K562 (cell line): ENCODE data around the gene CCDC32. TPM values are rescaled to one million over a fixed set of nuclear protein-coding genes. Genes with fewer than 3 reads are reported as not detected.

Source experiments
- ELF2 ChIP-seq: fragments of 250-450 bp; sonication (Bioruptor Pico); IDR thresholded peaks from 2 replicates; pipeline ENCODE4 v1.5.0; 2021; ENCODE audit warnings: mild to moderate bottlenecking
- ESRRA ChIP-seq: fragments of 450-650 bp; IDR thresholded peaks from 2 replicates; pipeline ENCODE4 v1.6.1; 2014; ENCODE audit warnings: low read depth, mild to moderate bottlenecking, moderate library complexity, borderline replicate concordance
- RAD21 ChIP-seq, 2 experiments: fragments of 250-450 bp in 1 of 2; fragments of 450-650 bp in 1 of 2; sonication (Bioruptor Pico) in 1 of 2; formaldehyde crosslinking in 1 of 2; IDR thresholded peaks in 1 of 2; conservative IDR thresholded peaks in 1 of 2; 2 replicates each; pipeline versions ENCODE4 v1.4.0 to v1.8.0; 2020 to 2022; ENCODE audit warnings: mild to moderate bottlenecking in 2 of 2, moderate library complexity in 1 of 2
- RBM14 ChIP-seq: fragments of 200-400 bp; formaldehyde crosslinking; IDR thresholded peaks from 2 replicates; pipeline ENCODE4 v1.6.1; 2018; ENCODE audit warnings: low read depth, mild to moderate bottlenecking, low read length, moderate library complexity, borderline replicate concordance; ENCODE audit not compliant: insufficient read depth
- SIN3B ChIP-seq: fragments of 450-650 bp; IDR thresholded peaks from 2 replicates; pipeline ENCODE4 v1.6.1; 2017; ENCODE audit warnings: low read depth, mild to moderate bottlenecking, moderate library complexity
- TAF9B ChIP-seq: fragments of 450-650 bp; IDR thresholded peaks from 2 replicates; pipeline ENCODE4 v1.6.1; 2018; ENCODE audit warnings: mild to moderate bottlenecking; ENCODE audit not compliant: partially characterized antibody
- TBL1XR1 ChIP-seq, 2 experiments: IDR thresholded peaks; 2 replicates each; pipeline ENCODE4 v1.6.1; 2012; ENCODE audit warnings: improper control_type of control experiment in 2 of 2, low read length in 2 of 2, mild to moderate bottlenecking in 1 of 2
- TGIF2 ChIP-seq: sonication (generic); formaldehyde crosslinking; IDR thresholded peaks from 2 replicates; pipeline ENCODE4 v1.8.1; 2022; ENCODE audit warnings: mild to moderate bottlenecking, missing genetic modification reagents, moderate library complexity
- THRAP3 ChIP-seq: fragments of 450-650 bp; IDR thresholded peaks from 2 replicates; pipeline ENCODE4 v1.6.1; 2016; ENCODE audit warnings: mild to moderate bottlenecking, inconsistent platforms, borderline replicate concordance
- ZNF707 ChIP-seq: fragments of 250-450 bp; sonication (Bioruptor Pico); conservative IDR thresholded peaks from 2 replicates; pipeline ENCODE4 v1.8.0; 2022; ENCODE audit warnings: inconsistent platforms, mild to moderate bottlenecking, moderate library complexity
- ZNF830 ChIP-seq: fragments of 250-450 bp; sonication (Bioruptor Pico); IDR thresholded peaks from 2 replicates; pipeline ENCODE4 v1.5.0; 2021; ENCODE audit warnings: mild to moderate bottlenecking
- polyA plus RNA-seq, 8 experiments: library from polyadenylated mRNA; depleted of rRNA in 4 of 8; stranded (reverse) in 5 of 8; unstranded in 3 of 8; fragments of >200 nt; fragmentation: Nextera tagmentation in 2 of 8; fragmentation: Illumina TruSeq in 1 of 8; extraction: Ambion mirVana in 2 of 8; extraction: Trizol in 1 of 8; gene quantifications; 2 replicates each; pipeline versions ENCODE4 v1.2.1 to v1.2.3, GENCODE V29; 2011 to 2014; ENCODE audit warnings: inconsistent platforms in 1 of 8, missing spikeins in 1 of 8
- total RNA-seq, 7 experiments: library from RNA; depleted of rRNA in 6 of 7; stranded (reverse); fragments of >200 nt in 6 of 7; fragmentation: Illumina TruSeq in 2 of 7; extraction: Trizol in 2 of 7; gene quantifications; 2 replicates each; pipeline versions ENCODE4 v1.2.1 to v1.2.3, GENCODE V29; 2011 to 2021; ENCODE audit warnings: low replicate concordance in 1 of 7
- TF ChIP-seq, protein P1 (sequence below): fragments of 450-650 bp; IDR thresholded peaks from one replicate; pipeline ENCODE4 v1.6.1; 2018; ENCODE audit warnings: mild to moderate bottlenecking, moderate library complexity; ENCODE audit not compliant: partially characterized antibody
- TF ChIP-seq, protein P2 (sequence below), 2 experiments: fragments of 450-650 bp in 1 of 2; sonication (generic) in 1 of 2; formaldehyde crosslinking in 1 of 2; IDR thresholded peaks in 1 of 2; conservative IDR thresholded peaks in 1 of 2; 2 replicates each; pipeline versions ENCODE4 v1.6.1 to v1.8.1; 2016 to 2023; ENCODE audit warnings: mild to moderate bottlenecking in 2 of 2, moderate library complexity in 2 of 2, inconsistent platforms in 1 of 2, missing genetic modification reagents in 1 of 2
- TF ChIP-seq, protein P3 (sequence below): sonication (generic); formaldehyde crosslinking; IDR thresholded peaks from 2 replicates; pipeline ENCODE4 v1.8.0; 2023; ENCODE audit warnings: missing genetic modification reagents, mild to moderate bottlenecking, borderline replicate concordance

Gene CCDC32
- total and polyA plus RNA-seq, 9 of the 15 experiments (the other 6 are each of a cell fraction or from before 2014, with no cell fraction given): 22.2 to 94.8 (median 37.1) TPM

DNA sequence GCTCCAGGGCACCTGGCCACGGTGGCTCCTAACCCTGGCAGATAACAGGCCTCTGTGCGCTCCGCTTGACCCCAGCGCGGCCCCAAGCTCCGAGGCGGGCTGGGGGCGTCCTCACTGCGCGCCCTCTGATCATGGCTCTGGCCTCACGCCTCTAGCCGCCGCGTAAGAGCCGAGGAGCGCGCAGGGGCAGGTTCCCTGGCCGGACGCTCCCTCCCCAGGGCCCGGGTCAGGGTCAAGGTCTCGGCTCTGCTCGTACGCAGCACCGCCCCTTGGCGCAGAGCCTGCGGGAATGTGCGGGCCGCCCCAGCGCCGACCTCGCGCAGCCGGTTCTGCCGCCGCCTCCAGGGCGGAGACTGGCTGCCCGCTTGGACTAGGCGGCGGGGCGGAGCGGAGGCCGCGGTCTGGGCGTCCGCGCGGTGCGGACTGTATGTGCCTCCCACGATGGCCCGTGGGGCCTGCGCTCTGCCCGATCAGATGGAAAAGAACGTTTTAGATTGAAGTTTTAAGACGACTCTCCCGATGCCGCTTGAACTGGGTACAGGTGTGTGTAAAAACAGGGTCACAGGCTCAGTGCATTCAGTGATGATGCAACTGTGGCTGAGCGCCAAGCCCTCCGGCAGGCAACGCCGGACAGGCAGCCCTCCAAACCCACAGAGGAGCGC is 53.2 kb downstream of the CCDC32 start (continued):
- TF ChIP-seq TAF9B (no peak), ELF2 (CRISPR knock-in tag) (no peak), RAD21 (CRISPR knock-in tag; conservative IDR thresholded peaks at IDR 0.05 in 1 of 2, IDR thresholded peaks at IDR 0.05 in 1 of 2) (no peak), THRAP3 (no peak), TBL1XR1 (IDR thresholded peaks at IDR 0.05; ENCODE audit: low read length in 2 of 2) (no peak), ESRRA (peak; percentile 98), RBM14 (0 out of 2 replicates have a peak, but pooled peaks have one; percentile 63), ZNF830 (CRISPR knock-in tag) (no peak), TGIF2 (peak; percentile 62; the same call in 1 of the 2 replicates), ZNF707 (no peak), SIN3B (0 out of 2 replicates have a peak, but pooled peaks have one; percentile 22)
- TF ChIP-seq, protein P1, sequence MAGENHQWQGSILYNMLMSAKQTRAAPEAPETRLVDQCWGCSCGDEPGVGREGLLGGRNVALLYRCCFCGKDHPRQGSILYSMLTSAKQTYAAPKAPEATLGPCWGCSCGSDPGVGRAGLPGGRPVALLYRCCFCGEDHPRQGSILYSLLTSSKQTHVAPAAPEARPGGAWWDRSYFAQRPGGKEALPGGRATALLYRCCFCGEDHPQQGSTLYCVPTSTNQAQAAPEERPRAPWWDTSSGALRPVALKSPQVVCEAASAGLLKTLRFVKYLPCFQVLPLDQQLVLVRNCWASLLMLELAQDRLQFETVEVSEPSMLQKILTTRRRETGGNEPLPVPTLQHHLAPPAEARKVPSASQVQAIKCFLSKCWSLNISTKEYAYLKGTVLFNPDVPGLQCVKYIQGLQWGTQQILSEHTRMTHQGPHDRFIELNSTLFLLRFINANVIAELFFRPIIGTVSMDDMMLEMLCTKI: no peak
- TF ChIP-seq, protein P2, sequence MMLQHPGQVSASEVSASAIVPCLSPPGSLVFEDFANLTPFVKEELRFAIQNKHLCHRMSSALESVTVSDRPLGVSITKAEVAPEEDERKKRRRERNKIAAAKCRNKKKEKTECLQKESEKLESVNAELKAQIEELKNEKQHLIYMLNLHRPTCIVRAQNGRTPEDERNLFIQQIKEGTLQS (IDR thresholded peaks at IDR 0.05): peak; percentile 98
- TF ChIP-seq, protein P2 (CRISPR knock-in tag; conservative IDR thresholded peaks at IDR 0.05): 0 out of 2 replicates have a peak, but pooled peaks have one; percentile 72
- TF ChIP-seq, protein P3, sequence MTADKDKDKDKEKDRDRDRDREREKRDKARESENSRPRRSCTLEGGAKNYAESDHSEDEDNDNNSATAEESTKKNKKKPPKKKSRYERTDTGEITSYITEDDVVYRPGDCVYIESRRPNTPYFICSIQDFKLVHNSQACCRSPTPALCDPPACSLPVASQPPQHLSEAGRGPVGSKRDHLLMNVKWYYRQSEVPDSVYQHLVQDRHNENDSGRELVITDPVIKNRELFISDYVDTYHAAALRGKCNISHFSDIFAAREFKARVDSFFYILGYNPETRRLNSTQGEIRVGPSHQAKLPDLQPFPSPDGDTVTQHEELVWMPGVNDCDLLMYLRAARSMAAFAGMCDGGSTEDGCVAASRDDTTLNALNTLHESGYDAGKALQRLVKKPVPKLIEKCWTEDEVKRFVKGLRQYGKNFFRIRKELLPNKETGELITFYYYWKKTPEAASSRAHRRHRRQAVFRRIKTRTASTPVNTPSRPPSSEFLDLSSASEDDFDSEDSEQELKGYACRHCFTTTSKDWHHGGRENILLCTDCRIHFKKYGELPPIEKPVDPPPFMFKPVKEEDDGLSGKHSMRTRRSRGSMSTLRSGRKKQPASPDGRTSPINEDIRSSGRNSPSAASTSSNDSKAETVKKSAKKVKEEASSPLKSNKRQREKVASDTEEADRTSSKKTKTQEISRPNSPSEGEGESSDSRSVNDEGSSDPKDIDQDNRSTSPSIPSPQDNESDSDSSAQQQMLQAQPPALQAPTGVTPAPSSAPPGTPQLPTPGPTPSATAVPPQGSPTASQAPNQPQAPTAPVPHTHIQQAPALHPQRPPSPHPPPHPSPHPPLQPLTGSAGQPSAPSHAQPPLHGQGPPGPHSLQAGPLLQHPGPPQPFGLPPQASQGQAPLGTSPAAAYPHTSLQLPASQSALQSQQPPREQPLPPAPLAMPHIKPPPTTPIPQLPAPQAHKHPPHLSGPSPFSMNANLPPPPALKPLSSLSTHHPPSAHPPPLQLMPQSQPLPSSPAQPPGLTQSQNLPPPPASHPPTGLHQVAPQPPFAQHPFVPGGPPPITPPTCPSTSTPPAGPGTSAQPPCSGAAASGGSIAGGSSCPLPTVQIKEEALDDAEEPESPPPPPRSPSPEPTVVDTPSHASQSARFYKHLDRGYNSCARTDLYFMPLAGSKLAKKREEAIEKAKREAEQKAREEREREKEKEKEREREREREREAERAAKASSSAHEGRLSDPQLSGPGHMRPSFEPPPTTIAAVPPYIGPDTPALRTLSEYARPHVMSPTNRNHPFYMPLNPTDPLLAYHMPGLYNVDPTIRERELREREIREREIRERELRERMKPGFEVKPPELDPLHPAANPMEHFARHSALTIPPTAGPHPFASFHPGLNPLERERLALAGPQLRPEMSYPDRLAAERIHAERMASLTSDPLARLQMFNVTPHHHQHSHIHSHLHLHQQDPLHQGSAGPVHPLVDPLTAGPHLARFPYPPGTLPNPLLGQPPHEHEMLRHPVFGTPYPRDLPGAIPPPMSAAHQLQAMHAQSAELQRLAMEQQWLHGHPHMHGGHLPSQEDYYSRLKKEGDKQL (CRISPR knock-in tag): 0 out of 2 replicates have a peak, but pooled peaks have one; percentile 80
